GM12801 (cell line): ENCODE data around the gene DYNLL2.

Source experiments
- CTCF ChIP-seq: IDR thresholded peaks from one replicate; pipeline ENCODE4 v1.5.1; 2011; ENCODE audit warnings: control low read depth; ENCODE audit not compliant: insufficient read length; ENCODE audit errors: extremely low read depth

Gene DYNLL2

DNA sequence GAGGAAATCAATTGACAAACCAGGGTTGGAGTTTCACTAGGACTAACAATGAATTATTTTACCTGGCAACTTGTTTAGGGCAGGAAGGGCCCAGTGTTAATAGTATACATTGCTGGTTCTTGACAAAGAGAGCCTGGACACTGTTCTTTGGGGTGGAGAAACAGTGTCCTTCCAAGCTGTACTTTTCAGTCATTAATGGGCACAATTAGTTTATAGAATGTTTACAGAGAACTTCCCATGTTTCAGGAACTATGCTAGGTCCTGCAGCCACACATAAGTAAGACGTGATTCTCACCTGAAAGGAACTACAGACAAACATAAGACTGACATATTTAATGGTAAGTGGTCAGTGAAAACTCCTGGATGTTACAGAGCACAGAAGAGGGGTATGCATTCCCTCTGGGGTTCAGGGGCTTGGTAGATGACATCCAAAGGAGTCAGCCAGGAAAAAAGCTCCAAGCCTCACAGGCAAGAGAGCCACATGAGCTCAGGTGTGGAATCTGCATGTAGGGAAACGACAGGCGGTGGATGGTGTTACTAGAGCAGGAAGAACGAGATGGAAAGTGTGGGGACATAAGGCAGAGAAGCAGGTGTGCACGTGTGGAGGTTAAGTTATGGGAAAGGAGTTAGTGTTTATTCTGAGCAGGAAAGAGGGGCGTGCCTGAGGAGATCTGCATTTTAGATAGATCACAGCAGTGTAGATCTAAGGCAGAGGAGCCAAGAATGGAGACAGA lies 3.8 kb upstream of the DYNLL2 start:
- no peak for TF ChIP-seq CTCF

- TF ChIP-seq CTCF = no peak
Observed at GRCh38 chr17:58081646-58082340, 1.4 kb upstream of the DYNLL2 start.

- no peak for TF ChIP-seq CTCF
Observed at GRCh38 chr17:58082341-58082869, 814 bp upstream of the DYNLL2 start.

GRCh38 chr17:58083491-58084316 lies 485 bp downstream of the DYNLL2 start:
- no peak for TF ChIP-seq CTCF

- no peak for TF ChIP-seq CTCF
Observed at GRCh38 chr17:58084317-58084981, 1.2 kb downstream of the DYNLL2 start.

DNA sequence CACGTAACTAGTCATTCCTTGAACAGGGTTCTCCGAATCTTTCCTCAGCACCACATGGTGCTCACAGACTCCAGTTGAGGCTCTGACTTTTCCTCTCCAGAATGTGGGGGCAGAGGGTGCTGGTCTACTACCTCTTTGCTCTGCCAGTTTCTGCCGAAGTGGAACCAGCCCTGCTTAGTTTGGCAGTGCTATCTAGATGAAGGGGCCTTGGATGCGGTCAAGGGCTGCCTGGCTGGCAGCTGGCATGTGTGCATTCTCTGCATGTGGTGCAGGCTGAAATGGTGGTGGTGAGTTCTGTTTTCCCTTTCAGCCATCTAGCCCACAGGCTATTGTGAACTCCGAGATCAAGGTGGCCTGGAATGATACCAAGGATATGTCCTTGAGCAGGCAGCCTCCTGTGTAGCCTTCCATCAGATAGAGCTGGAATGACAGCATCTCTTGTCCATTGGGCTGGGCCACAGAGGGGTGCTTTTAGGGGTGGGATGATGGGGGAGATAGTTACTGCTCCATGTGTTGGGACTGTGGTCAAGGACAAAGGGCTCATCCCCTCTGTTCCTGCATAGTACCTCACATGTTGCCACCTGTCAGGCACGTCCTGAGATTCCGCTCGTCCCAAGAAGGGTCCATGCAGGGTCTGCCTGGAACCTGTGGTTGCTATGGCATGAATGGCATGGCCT lies 2.0 kb downstream of the DYNLL2 start:
- no peak for TF ChIP-seq CTCF
